ENCODE results near the gene JAM3.
"Not testable (repeated sequence)": the region's sequence is repeated elsewhere in the genome, so short reads cannot be mapped to it uniquely, and the experiment has no call there.

The JAM3 gene

DNA sequence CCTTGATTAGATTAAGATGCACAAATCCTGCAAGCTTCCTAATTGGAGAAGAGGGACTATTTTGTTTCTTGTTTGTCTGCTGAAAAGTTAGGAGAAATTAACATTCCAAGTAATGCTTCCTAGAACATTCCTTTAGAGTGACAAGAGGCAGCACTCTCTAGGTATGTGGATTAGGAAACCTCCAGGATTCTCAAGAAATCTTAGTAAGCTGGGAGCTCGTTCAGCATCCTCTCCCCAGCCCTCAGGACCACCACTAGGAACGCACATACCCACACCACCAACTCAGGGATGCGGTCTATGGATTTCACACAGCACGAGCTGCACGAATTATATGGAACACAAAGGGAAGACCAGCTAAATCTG, 102.0 kb downstream of the JAM3 start:
- no peak for FAIRE-seq
- no peak for DNase-seq (ENCODE audit: insufficient read length, low spot score)

- FAIRE-seq (no peak), DNase-seq (ENCODE audit: insufficient read length, low spot score) (no peak)
Observed at GRCh38 chr11:134171951-134172350, 103.1 kb downstream of the JAM3 start.

GRCh38 chr11:134173296-134173695, 104.4 kb downstream of the JAM3 start:
- DNase-seq (ENCODE audit: insufficient read length, low spot score) (no peak), FAIRE-seq (no peak)

- DNase-seq (ENCODE audit: insufficient read length, low spot score), result no peak
- no peak for FAIRE-seq
Observed at GRCh38 chr11:134176284-134176683, 107.4 kb downstream of the JAM3 start.

DNA sequence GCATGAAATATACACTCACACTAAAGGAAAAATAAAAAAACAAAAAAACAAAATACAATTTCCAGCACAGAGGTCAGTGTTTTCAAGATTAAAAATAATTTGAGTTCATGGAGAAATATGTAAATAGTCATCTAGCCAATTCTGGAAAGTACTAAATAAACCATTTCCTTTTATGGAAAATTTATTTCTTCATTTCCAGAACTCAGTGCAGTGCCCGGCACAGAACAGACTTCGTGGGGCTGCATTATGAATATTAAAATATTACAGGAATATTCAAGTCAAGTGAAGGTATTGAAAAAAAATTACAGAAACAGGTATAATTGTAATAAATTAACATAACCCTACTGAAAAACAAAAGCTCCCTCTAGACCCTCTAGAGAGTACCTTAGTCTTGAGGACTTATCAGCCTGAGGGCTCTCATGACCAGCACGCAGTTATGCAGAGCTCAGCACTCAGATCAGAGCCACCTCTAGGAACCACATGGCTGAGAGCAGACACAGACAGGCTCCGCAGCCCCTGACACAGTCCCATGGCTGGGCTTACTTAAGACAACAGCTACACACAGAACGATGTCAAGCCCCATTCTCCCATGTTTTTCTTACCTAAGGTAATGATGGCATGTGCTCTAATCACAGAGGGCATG, 109.3 kb downstream of the JAM3 start:
- FAIRE-seq (no peak), DNase-seq (ENCODE audit: insufficient read length, low spot score) (no peak)

- FAIRE-seq (no peak), DNase-seq (ENCODE audit: insufficient read length, low spot score) (no peak)
Observed at GRCh38 chr11:134181707-134182106, 112.8 kb downstream of the JAM3 start.

- not testable (repeated sequence) for DNase-seq (ENCODE audit: insufficient read length, low spot score); FAIRE-seq
Observed at GRCh38 chr11:134188092-134188491, 119.2 kb downstream of the JAM3 start.

GRCh38 chr11:134196756-134197155, 127.9 kb downstream of the JAM3 start:
- FAIRE-seq (no peak), DNase-seq (ENCODE audit: insufficient read length, low spot score) (no peak)

DNA sequence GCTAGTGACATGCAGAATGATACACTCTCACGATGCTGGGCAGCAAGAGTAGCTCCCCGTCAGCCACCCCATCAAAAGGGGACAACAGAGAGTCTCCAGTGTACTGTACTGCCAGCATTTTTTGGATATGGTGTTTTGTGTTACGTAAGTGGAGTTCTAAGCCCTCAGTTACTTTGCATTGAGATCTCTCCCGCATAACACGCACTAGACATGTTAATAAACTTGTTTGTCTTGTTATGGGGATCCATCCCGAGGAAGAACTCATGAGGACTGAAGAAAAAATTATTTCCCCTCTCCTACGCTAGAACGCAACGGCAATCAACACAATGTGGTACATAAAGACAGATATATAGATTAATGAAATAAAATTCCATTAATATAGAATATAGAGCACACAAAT, 130.7 kb downstream of the JAM3 start:
- no peak for FAIRE-seq

GRCh38 chr11:134200688-134201087, 131.8 kb downstream of the JAM3 start:
- FAIRE-seq, result no peak

More for the DNA sequence above, 130.7 kb downstream of the JAM3 start:
- DNase-seq (ENCODE audit: insufficient read length, low spot score), result no peak

More at GRCh38 chr11:134200688-134201087, 131.8 kb downstream of the JAM3 start:
- no peak for DNase-seq (ENCODE audit: insufficient read length, low spot score)
